ENCODE measurements around the gene TRABD2A. TPM values are rescaled to one million over a fixed set of nuclear protein-coding genes. Genes with fewer than 3 reads are reported as not detected.

Gene TRABD2A
- total and polyA plus RNA-seq, 2 of the 13 experiments (the other 11 are each of a cell fraction or from before 2014, with no cell fraction given): 0.15 TPM; not detected in 1

DNA sequence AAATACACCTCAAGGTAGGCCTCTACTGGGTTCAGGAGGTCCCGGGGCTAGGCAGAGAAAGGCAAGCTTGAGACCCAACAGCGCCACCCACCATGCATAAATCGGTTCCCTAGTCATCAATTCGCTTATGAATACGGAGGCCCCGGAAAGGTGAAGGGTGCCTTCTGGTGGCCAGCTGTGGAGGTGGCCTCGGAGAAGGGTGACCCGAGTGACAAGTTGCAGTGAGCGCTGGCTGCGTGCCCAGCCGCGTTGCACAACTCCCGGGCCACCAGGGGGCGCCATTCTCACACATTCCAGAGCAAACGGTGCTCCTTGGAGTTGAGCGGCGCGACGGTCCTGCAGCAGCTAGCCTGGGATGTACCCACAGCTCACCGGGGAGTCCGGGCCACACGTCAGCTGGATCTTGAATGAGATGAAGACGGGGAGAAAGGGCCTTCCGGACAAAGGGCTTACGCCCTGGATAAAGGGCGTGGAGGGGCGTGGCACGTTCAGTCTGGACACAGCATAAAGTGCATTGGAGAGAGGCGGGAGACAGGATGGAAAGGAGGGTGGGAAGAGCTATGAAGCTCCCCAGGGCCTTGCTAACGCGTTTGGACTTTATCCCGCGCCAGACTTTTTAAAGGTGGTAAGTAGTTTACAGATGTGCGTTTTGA lies 45.0 kb upstream of the TRABD2A start (continued):
- peak; percentile 96 for TF ChIP-seq ZFP90 (CRISPR knock-in tag; IDR thresholded peaks at IDR 0.05; ENCODE audit: borderline replicate concordance)
- peak; percentile 70; the same call in 1 of the 2 replicates for TF ChIP-seq BRD4 (CRISPR knock-in tag; IDR thresholded peaks at IDR 0.05)
- TF ChIP-seq AGO1 (IDR thresholded peaks at IDR 0.05; ENCODE audit: low read depth, low read length, poor library complexity, severe bottlenecking): peak; percentile 87
- TF ChIP-seq PPARG (CRISPR knock-in tag; conservative IDR thresholded peaks at IDR 0.05): peak; percentile 74
- TF ChIP-seq SSRP1 (CRISPR knock-in tag; IDR thresholded peaks at IDR 0.05): peak; percentile 96
- TF ChIP-seq, protein P1, sequence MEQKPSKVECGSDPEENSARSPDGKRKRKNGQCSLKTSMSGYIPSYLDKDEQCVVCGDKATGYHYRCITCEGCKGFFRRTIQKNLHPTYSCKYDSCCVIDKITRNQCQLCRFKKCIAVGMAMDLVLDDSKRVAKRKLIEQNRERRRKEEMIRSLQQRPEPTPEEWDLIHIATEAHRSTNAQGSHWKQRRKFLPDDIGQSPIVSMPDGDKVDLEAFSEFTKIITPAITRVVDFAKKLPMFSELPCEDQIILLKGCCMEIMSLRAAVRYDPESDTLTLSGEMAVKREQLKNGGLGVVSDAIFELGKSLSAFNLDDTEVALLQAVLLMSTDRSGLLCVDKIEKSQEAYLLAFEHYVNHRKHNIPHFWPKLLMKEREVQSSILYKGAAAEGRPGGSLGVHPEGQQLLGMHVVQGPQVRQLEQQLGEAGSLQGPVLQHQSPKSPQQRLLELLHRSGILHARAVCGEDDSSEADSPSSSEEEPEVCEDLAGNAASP (CRISPR knock-in tag; IDR thresholded peaks at IDR 0.05; ENCODE audit: borderline replicate concordance): peak; percentile 93
- TF ChIP-seq, protein P2, sequence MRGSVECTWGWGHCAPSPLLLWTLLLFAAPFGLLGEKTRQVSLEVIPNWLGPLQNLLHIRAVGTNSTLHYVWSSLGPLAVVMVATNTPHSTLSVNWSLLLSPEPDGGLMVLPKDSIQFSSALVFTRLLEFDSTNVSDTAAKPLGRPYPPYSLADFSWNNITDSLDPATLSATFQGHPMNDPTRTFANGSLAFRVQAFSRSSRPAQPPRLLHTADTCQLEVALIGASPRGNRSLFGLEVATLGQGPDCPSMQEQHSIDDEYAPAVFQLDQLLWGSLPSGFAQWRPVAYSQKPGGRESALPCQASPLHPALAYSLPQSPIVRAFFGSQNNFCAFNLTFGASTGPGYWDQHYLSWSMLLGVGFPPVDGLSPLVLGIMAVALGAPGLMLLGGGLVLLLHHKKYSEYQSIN (CRISPR knock-in tag; IDR thresholded peaks at IDR 0.05; ENCODE audit: borderline replicate concordance): no peak
- TF ChIP-seq ZNF761 (CRISPR knock-in tag; conservative IDR thresholded peaks at IDR 0.05): peak; percentile 94; the same call in 1 of the 2 replicates
- TF ChIP-seq ZNF564 (CRISPR knock-in tag; IDR thresholded peaks at IDR 0.05): peak; percentile 88; the same call in 1 of the 2 replicates
- peak; percentile 99 for TF ChIP-seq GTF3A (CRISPR knock-in tag; conservative IDR thresholded peaks at IDR 0.05)
- no peak for TF ChIP-seq NR1H2 (CRISPR knock-in tag; IDR thresholded peaks at IDR 0.05; ENCODE audit: borderline replicate concordance, low read depth)
- peak; percentile 93 for TF ChIP-seq ZNF619 (CRISPR knock-in tag; IDR thresholded peaks at IDR 0.05)
- 0 out of 2 replicates have a peak, but pooled peaks have one; percentile 59 for TF ChIP-seq ZZZ3 (CRISPR knock-in tag; IDR thresholded peaks at IDR 0.05; ENCODE audit: borderline replicate concordance)
- no peak for TF ChIP-seq ZNF446 (CRISPR knock-in tag; IDR thresholded peaks at IDR 0.05)
- 0 out of 2 replicates have a peak, but pooled peaks have one; percentile 37 for TF ChIP-seq ZNF713 (CRISPR knock-in tag; IDR thresholded peaks at IDR 0.05)
- no peak for TF ChIP-seq ZNF234 (CRISPR knock-in tag; conservative IDR thresholded peaks at IDR 0.05)
- no peak for TF ChIP-seq NCOA5 (CRISPR knock-in tag; IDR thresholded peaks at IDR 0.05)
- TF ChIP-seq ZFP62 (CRISPR knock-in tag; IDR thresholded peaks at IDR 0.05): no peak
- TF ChIP-seq, protein P3, sequence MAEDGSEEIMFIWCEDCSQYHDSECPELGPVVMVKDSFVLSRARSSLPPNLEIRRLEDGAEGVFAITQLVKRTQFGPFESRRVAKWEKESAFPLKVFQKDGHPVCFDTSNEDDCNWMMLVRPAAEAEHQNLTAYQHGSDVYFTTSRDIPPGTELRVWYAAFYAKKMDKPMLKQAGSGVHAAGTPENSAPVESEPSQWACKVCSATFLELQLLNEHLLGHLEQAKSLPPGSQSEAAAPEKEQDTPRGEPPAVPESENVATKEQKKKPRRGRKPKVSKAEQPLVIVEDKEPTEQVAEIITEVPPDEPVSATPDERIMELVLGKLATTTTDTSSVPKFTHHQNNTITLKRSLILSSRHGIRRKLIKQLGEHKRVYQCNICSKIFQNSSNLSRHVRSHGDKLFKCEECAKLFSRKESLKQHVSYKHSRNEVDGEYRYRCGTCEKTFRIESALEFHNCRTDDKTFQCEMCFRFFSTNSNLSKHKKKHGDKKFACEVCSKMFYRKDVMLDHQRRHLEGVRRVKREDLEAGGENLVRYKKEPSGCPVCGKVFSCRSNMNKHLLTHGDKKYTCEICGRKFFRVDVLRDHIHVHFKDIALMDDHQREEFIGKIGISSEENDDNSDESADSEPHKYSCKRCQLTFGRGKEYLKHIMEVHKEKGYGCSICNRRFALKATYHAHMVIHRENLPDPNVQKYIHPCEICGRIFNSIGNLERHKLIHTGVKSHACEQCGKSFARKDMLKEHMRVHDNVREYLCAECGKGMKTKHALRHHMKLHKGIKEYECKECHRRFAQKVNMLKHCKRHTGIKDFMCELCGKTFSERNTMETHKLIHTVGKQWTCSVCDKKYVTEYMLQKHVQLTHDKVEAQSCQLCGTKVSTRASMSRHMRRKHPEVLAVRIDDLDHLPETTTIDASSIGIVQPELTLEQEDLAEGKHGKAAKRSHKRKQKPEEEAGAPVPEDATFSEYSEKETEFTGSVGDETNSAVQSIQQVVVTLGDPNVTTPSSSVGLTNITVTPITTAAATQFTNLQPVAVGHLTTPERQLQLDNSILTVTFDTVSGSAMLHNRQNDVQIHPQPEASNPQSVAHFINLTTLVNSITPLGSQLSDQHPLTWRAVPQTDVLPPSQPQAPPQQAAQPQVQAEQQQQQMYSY (CRISPR knock-in tag; IDR thresholded peaks at IDR 0.05): no peak
- peak; percentile 76; the same call in 1 of the 2 replicates for TF ChIP-seq ZNF746 (CRISPR knock-in tag; IDR thresholded peaks at IDR 0.05)
- TF ChIP-seq, protein P4, sequence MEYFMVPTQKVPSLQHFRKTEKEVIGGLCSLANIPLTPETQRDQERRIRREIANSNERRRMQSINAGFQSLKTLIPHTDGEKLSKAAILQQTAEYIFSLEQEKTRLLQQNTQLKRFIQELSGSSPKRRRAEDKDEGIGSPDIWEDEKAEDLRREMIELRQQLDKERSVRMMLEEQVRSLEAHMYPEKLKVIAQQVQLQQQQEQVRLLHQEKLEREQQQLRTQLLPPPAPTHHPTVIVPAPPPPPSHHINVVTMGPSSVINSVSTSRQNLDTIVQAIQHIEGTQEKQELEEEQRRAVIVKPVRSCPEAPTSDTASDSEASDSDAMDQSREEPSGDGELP (IDR thresholded peaks at IDR 0.05; ENCODE audit: borderline replicate concordance, low read depth): peak; percentile 78
- TF ChIP-seq HOXD1 (CRISPR knock-in tag; IDR thresholded peaks at IDR 0.05): peak; percentile 90
- peak; percentile 86; the same call in 1 of the 2 replicates for TF ChIP-seq YEATS2 (CRISPR knock-in tag; IDR thresholded peaks at IDR 0.05; ENCODE audit: borderline replicate concordance)
- TF ChIP-seq IKZF4 (CRISPR knock-in tag; IDR thresholded peaks at IDR 0.05; ENCODE audit: borderline replicate concordance, low read depth, not compliant biosample characterization): peak; percentile 85
